ENCODE data around the gene RPS6KA5. TPM values are rescaled to one million over a fixed set of nuclear protein-coding genes. Genes with fewer than 3 reads are reported as not detected.
"Not testable (repeated sequence)": the region's sequence is repeated elsewhere in the genome, so short reads cannot be mapped to it uniquely, and the experiment has no call there.

Gene RPS6KA5
- total RNA-seq (10 to 100 TPM in 1 of 2 donors, 1 to 10 TPM in 1; 8.2 to 10.7 TPM), polyA plus RNA-seq (ENCODE audit: insufficient read length in 2 of 2) (1 to 10 TPM; 3.3 to 7.5 TPM)
- long read RNA-seq, donor 1: 0 reads
- long read RNA-seq, donor 2, full-length matches to known transcripts: 2 of 2 reads
- long read RNA-seq, donor 2, partial matches to known transcripts: 0 of 2 reads
- long read RNA-seq, donor 2, other reads (novel, unspliced or antisense): 0 of 2 reads
- long read RNA-seq, donor 3: 0 reads
- long read RNA-seq, donor 4, full-length matches to known transcripts: 1 of 1 reads
- long read RNA-seq, donor 4, partial matches to known transcripts: 0 of 1 reads
- long read RNA-seq, donor 4, other reads (novel, unspliced or antisense): 0 of 1 reads

GRCh38 chr14:91060351-91061055, at the start of gene RPS6KA5:
Gene RPS6KA5, minus strand, starts transcription at chr14:91060641. Its CDS starts 207 bp downstream, at chr14:91060434.
- H3K4me1 ChIP-seq (ENCODE audit: control insufficient read depth, insufficient read depth, low read length): peaks cover 4% of the 10 kb centered on the region
- H3K27me3 ChIP-seq (ENCODE audit: control insufficient read depth, insufficient read depth, low read length): no peaks in the 10 kb centered on the region
- no peaks in the 10 kb centered on the region for H3K9me3 ChIP-seq (ENCODE audit: control insufficient read depth, insufficient read depth, low read length)
- under 1% methylated on average over 62 of the region's 71 CpGs for WGBS (ENCODE audit: insufficient coverage)
- H3K36me3 ChIP-seq (ENCODE audit: control insufficient read depth, insufficient read depth, low read length): no peaks in the 10 kb centered on the region
- H3K27ac ChIP-seq (ENCODE audit: low read depth, low read length): peak within 1 kb of the TSS; percentile 99
- DNase-seq (ENCODE audit: low read depth in 4 of 6, low spot score in 6 of 6): peak; percentile 95 to 100 (median 100)
- H3K4me3 ChIP-seq (ENCODE audit: low read depth, low read length): peak within 1 kb of the TSS; percentile 92

GRCh38 chr14:91108941-91109611, 48.6 kb upstream of the RPS6KA5 start:
- no peak for DNase-seq (ENCODE audit: low read depth in 4 of 6, low spot score in 6 of 6)
- WGBS (ENCODE audit: insufficient coverage): 86% methylated on average over 1 of the region's 7 CpGs

GRCh38 chr14:91103116-91103515, 42.7 kb upstream of the RPS6KA5 start:
- Histone ChIP-seq H3K27me3 (ENCODE audit: control insufficient read depth, insufficient read depth, low read length) (no peaks in the 10 kb centered on the region), H3K4me3 (ENCODE audit: low read depth, low read length) (no peak overlapping the region), H3K36me3 (ENCODE audit: control insufficient read depth, insufficient read depth, low read length) (no peaks in the 10 kb centered on the region), H3K27ac (ENCODE audit: low read depth, low read length) (no peak overlapping the region), H3K4me1 (ENCODE audit: control insufficient read depth, insufficient read depth, low read length) (peaks cover 11% of the 10 kb centered on the region), H3K9me3 (ENCODE audit: control insufficient read depth, insufficient read depth, low read length) (no peaks in the 10 kb centered on the region)
- peak in 1 of 6 donors; percentile 95 for DNase-seq (ENCODE audit: low read depth in 4 of 6, low spot score in 6 of 6)
- 67% methylated on average over 8 of the region's 8 CpGs for WGBS (ENCODE audit: insufficient coverage)

More at GRCh38 chr14:91108941-91109611, 48.6 kb upstream of the RPS6KA5 start:
- H3K4me3 ChIP-seq (ENCODE audit: low read depth, low read length): no peak overlapping the region
- H3K9me3 ChIP-seq (ENCODE audit: control insufficient read depth, insufficient read depth, low read length): no peaks in the 10 kb centered on the region
- no peaks in the 10 kb centered on the region for H3K27me3 ChIP-seq (ENCODE audit: control insufficient read depth, insufficient read depth, low read length)
- H3K4me1 ChIP-seq (ENCODE audit: control insufficient read depth, insufficient read depth, low read length): peaks cover 28% of the 10 kb centered on the region
- H3K27ac ChIP-seq (ENCODE audit: low read depth, low read length): peak overlapping the region; percentile 57
- H3K36me3 ChIP-seq (ENCODE audit: control insufficient read depth, insufficient read depth, low read length): no peaks in the 10 kb centered on the region

- no peak for DNase-seq (ENCODE audit: low read depth in 4 of 6, low spot score in 6 of 6)
- H3K4me3 ChIP-seq (ENCODE audit: low read depth, low read length): no peak overlapping the region
- H3K27ac ChIP-seq (ENCODE audit: low read depth, low read length): no peak overlapping the region
- WGBS (ENCODE audit: insufficient coverage): no CpG with 5 or more reads among the region's 5 CpGs
- H3K27me3 ChIP-seq (ENCODE audit: control insufficient read depth, insufficient read depth, low read length): no peaks in the 10 kb centered on the region
- H3K4me1 ChIP-seq (ENCODE audit: control insufficient read depth, insufficient read depth, low read length): peaks cover 4% of the 10 kb centered on the region
- no peaks in the 10 kb centered on the region for H3K36me3 ChIP-seq (ENCODE audit: control insufficient read depth, insufficient read depth, low read length)
- no peaks in the 10 kb centered on the region for H3K9me3 ChIP-seq (ENCODE audit: control insufficient read depth, insufficient read depth, low read length)
Measured at GRCh38 chr14:91100102-91100501, 39.7 kb upstream of the RPS6KA5 start.

GRCh38 chr14:91098591-91098990, 38.1 kb upstream of the RPS6KA5 start:
- H3K4me3 ChIP-seq (ENCODE audit: low read depth, low read length): no peak overlapping the region
- WGBS (ENCODE audit: insufficient coverage): 100% methylated on average over 2 of the region's 3 CpGs

GRCh38 chr14:91097657-91098056, 37.2 kb upstream of the RPS6KA5 start:
- not testable (repeated sequence) for H3K27me3 ChIP-seq (ENCODE audit: control insufficient read depth, insufficient read depth, low read length); H3K27ac ChIP-seq (ENCODE audit: low read depth, low read length); H3K4me3 ChIP-seq (ENCODE audit: low read depth, low read length); H3K4me1 ChIP-seq (ENCODE audit: control insufficient read depth, insufficient read depth, low read length); H3K36me3 ChIP-seq (ENCODE audit: control insufficient read depth, insufficient read depth, low read length); H3K9me3 ChIP-seq (ENCODE audit: control insufficient read depth, insufficient read depth, low read length); DNase-seq (ENCODE audit: low read depth in 4 of 6, low spot score in 6 of 6)
- 100% methylated on average over 1 of the region's 5 CpGs for WGBS (ENCODE audit: insufficient coverage)

More at GRCh38 chr14:91098591-91098990, 38.1 kb upstream of the RPS6KA5 start:
- Histone ChIP-seq H3K4me1 (ENCODE audit: control insufficient read depth, insufficient read depth, low read length) (peaks cover 4% of the 10 kb centered on the region), H3K27ac (ENCODE audit: low read depth, low read length) (no peak overlapping the region), H3K9me3 (ENCODE audit: control insufficient read depth, insufficient read depth, low read length) (no peaks in the 10 kb centered on the region), H3K27me3 (ENCODE audit: control insufficient read depth, insufficient read depth, low read length) (no peaks in the 10 kb centered on the region), H3K36me3 (ENCODE audit: control insufficient read depth, insufficient read depth, low read length) (no peaks in the 10 kb centered on the region)
- no peak for DNase-seq (ENCODE audit: low read depth in 4 of 6, low spot score in 6 of 6)

GRCh38 chr14:91095178-91095577, 34.7 kb upstream of the RPS6KA5 start:
- no peaks in the 10 kb centered on the region for H3K4me1 ChIP-seq (ENCODE audit: control insufficient read depth, insufficient read depth, low read length)
- 80% methylated on average over 4 of the region's 8 CpGs for WGBS (ENCODE audit: insufficient coverage)
- DNase-seq (ENCODE audit: low read depth in 4 of 6, low spot score in 6 of 6): no peak
- H3K9me3 ChIP-seq (ENCODE audit: control insufficient read depth, insufficient read depth, low read length): no peaks in the 10 kb centered on the region
- H3K4me3 ChIP-seq (ENCODE audit: low read depth, low read length): no peak overlapping the region
- H3K27ac ChIP-seq (ENCODE audit: low read depth, low read length): no peak overlapping the region
- no peaks in the 10 kb centered on the region for H3K27me3 ChIP-seq (ENCODE audit: control insufficient read depth, insufficient read depth, low read length)
- no peaks in the 10 kb centered on the region for H3K36me3 ChIP-seq (ENCODE audit: control insufficient read depth, insufficient read depth, low read length)

- H3K27me3 ChIP-seq (ENCODE audit: control insufficient read depth, insufficient read depth, low read length): no peaks in the 10 kb centered on the region
Measured at GRCh38 chr14:91094772-91095171, 34.3 kb upstream of the RPS6KA5 start.

GRCh38 chr14:91093743-91094472, 33.5 kb upstream of the RPS6KA5 start:
- 95% methylated on average over 11 of the region's 14 CpGs for WGBS (ENCODE audit: insufficient coverage)
- H3K9me3 ChIP-seq (ENCODE audit: control insufficient read depth, insufficient read depth, low read length); H3K4me1 ChIP-seq (ENCODE audit: control insufficient read depth, insufficient read depth, low read length); H3K27ac ChIP-seq (ENCODE audit: low read depth, low read length); H3K4me3 ChIP-seq (ENCODE audit: low read depth, low read length); DNase-seq (ENCODE audit: low read depth in 4 of 6, low spot score in 6 of 6); H3K27me3 ChIP-seq (ENCODE audit: control insufficient read depth, insufficient read depth, low read length); H3K36me3 ChIP-seq (ENCODE audit: control insufficient read depth, insufficient read depth, low read length): not testable (repeated sequence)

More at GRCh38 chr14:91094772-91095171, 34.3 kb upstream of the RPS6KA5 start:
- Histone ChIP-seq H3K4me1 (ENCODE audit: control insufficient read depth, insufficient read depth, low read length) (no peaks in the 10 kb centered on the region), H3K4me3 (ENCODE audit: low read depth, low read length) (no peak overlapping the region), H3K36me3 (ENCODE audit: control insufficient read depth, insufficient read depth, low read length) (no peaks in the 10 kb centered on the region), H3K27ac (ENCODE audit: low read depth, low read length) (no peak overlapping the region), H3K9me3 (ENCODE audit: control insufficient read depth, insufficient read depth, low read length) (no peaks in the 10 kb centered on the region)
- 90% methylated on average over 2 of the region's 4 CpGs for WGBS (ENCODE audit: insufficient coverage)
- no peak for DNase-seq (ENCODE audit: low read depth in 4 of 6, low spot score in 6 of 6)

All from spinal cord (tissue), 10 donors.